HL-60 (cell line): Measurements from ENCODE around the gene LRMDA.

Source experiments
- DNase-seq, 2 experiments: peaks; one replicate each; pipeline ENCODE4 v3.0.0-alpha.2; 2010 to 2020; ENCODE audit warnings: low read depth in 1 of 2, low spot score in 1 of 2
- H3K27ac ChIP-seq: fragments of 250-450 bp; sonication (Bioruptor Pico); replicated peaks from 2 replicates; pipeline ENCODE4 v1.5.1; 2020; ENCODE audit warnings: mild to moderate bottlenecking, moderate library complexity
- H3K27me3 ChIP-seq: fragments of 250-450 bp; sonication (Bioruptor Pico); 2 replicates; pipeline ENCODE4 v1.5.1; 2021; ENCODE audit warnings: mild to moderate bottlenecking, moderate library complexity; ENCODE audit not compliant: insufficient read depth, poor library complexity, severe bottlenecking
- H3K4me3 ChIP-seq: replicated peaks from 2 replicates; pipeline ENCODE4 v1.5.1; 2011; ENCODE audit warnings: mild to moderate bottlenecking, control low read depth, low read length; ENCODE audit not compliant: insufficient read depth
- GABPA ChIP-seq: IDR thresholded peaks from 2 replicates; pipeline ENCODE4 v1.6.1; 2012; ENCODE audit warnings: low read depth
- POLR2AphosphoS5 ChIP-seq: IDR thresholded peaks from 2 replicates; pipeline ENCODE4 v1.6.1; 2012; ENCODE audit warnings: low read depth
- SPI1 ChIP-seq: IDR thresholded peaks from 2 replicates; pipeline ENCODE4 v1.6.1; 2012; ENCODE audit warnings: low read depth, mild to moderate bottlenecking, borderline replicate concordance
- TF ChIP-seq, protein P1 (sequence below): IDR thresholded peaks from one replicate; pipeline ENCODE4 v1.5.1; 2011; ENCODE audit warnings: low read length, control low read depth, inconsistent platforms; ENCODE audit not compliant: insufficient read depth
- TF ChIP-seq, protein P2 (sequence below): IDR thresholded peaks from 2 replicates; pipeline ENCODE4 v1.6.1; 2012; ENCODE audit warnings: low read depth; ENCODE audit not compliant: insufficient replicate concordance

Gene LRMDA

DNA sequence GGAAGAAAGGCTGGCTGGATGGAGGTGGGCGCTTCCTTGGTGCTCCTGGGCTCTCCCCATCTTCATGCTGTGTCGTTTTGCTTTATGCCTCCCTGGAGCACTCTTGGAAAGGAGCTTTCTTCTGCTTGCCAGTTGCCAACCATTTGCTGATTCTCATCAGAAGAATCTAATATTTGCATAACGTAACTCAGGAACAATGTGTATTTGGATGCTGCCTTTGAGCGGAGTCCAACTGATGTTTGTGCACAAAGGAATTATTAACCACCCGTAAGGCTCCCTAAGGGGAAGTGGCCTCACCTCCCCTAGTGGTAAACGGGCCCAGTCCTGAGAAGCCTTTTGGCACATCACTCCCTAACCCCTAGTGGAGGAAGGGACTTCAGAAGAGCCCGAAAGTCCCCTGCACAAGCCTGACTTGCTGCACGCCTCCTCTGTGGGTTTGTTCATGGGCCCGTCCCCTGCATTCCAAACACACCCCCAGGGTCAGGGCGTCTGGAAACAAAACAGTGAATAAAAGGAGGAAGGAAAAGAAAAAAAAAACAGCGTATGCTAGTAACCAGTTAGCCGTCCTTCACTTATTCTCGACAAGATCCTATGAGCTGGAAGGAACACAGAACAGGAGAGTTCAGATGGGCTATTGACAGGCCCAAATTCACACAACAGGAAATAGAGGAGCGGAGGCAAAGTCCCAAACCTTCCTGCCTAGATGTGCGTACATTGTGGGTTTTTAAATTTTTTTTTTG lies 602.2 kb downstream of the LRMDA start:
- DNase-seq: peak in 1 of 2 experiments; percentile 57

DNA sequence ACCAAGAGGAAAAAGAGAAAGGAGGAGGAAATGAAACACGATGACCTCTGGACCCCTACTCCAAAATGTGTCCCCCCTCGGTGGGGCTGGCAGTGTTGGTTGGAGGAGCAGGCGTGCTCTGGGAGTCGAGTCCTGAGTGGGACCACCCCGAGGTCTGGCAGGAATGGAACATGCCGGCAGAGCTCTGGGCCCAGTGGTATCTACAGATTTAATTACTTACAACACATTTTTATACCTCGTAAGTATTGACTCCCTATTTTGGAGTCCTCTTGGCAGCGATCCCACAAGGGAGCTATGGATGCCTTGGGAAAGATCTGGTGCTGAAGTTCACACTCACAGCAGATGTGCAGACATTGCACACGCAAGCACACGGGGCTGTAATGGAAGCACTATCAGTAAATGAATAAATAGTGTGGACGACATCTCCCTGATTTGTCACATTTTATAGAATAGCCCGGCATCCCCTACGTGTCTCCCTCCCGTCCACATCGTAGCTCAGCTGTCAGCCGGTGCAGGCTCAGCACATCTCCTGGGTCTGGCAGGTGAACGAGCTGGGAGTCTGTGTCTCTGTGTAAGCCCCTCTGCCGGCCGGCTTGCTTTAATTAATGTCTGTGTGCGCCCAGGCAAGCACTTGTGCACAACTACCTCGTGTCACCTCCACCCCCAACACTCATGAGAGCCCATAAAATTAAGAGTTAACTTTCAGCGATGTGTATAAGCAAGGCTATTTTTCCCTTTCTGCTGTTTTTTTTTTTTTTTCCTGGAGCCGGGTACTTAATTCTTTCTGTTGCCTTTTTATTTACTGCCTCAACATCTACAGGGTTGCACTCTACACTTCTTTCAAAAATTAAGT lies 603.2 kb downstream of the LRMDA start:
- DNase-seq: no peak
- H3K27me3 ChIP-seq: no peaks in the 10 kb centered on the region
- no peak overlapping the region for H3K4me3 ChIP-seq
- no peak for TF ChIP-seq POLR2AphosphoS5
- TF ChIP-seq, protein P1, sequence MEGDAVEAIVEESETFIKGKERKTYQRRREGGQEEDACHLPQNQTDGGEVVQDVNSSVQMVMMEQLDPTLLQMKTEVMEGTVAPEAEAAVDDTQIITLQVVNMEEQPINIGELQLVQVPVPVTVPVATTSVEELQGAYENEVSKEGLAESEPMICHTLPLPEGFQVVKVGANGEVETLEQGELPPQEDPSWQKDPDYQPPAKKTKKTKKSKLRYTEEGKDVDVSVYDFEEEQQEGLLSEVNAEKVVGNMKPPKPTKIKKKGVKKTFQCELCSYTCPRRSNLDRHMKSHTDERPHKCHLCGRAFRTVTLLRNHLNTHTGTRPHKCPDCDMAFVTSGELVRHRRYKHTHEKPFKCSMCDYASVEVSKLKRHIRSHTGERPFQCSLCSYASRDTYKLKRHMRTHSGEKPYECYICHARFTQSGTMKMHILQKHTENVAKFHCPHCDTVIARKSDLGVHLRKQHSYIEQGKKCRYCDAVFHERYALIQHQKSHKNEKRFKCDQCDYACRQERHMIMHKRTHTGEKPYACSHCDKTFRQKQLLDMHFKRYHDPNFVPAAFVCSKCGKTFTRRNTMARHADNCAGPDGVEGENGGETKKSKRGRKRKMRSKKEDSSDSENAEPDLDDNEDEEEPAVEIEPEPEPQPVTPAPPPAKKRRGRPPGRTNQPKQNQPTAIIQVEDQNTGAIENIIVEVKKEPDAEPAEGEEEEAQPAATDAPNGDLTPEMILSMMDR: no peak
- no peak for TF ChIP-seq GABPA
- TF ChIP-seq, protein P2, sequence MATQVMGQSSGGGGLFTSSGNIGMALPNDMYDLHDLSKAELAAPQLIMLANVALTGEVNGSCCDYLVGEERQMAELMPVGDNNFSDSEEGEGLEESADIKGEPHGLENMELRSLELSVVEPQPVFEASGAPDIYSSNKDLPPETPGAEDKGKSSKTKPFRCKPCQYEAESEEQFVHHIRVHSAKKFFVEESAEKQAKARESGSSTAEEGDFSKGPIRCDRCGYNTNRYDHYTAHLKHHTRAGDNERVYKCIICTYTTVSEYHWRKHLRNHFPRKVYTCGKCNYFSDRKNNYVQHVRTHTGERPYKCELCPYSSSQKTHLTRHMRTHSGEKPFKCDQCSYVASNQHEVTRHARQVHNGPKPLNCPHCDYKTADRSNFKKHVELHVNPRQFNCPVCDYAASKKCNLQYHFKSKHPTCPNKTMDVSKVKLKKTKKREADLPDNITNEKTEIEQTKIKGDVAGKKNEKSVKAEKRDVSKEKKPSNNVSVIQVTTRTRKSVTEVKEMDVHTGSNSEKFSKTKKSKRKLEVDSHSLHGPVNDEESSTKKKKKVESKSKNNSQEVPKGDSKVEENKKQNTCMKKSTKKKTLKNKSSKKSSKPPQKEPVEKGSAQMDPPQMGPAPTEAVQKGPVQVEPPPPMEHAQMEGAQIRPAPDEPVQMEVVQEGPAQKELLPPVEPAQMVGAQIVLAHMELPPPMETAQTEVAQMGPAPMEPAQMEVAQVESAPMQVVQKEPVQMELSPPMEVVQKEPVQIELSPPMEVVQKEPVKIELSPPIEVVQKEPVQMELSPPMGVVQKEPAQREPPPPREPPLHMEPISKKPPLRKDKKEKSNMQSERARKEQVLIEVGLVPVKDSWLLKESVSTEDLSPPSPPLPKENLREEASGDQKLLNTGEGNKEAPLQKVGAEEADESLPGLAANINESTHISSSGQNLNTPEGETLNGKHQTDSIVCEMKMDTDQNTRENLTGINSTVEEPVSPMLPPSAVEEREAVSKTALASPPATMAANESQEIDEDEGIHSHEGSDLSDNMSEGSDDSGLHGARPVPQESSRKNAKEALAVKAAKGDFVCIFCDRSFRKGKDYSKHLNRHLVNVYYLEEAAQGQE: no peak
- no peak for TF ChIP-seq SPI1
- H3K27ac ChIP-seq: no peak overlapping the region

More for the DNA sequence above, 602.2 kb downstream of the LRMDA start:
- Histone ChIP-seq H3K27me3 (no peaks in the 10 kb centered on the region), H3K4me3 (no peak overlapping the region), H3K27ac (no peak overlapping the region)
- TF ChIP-seq SPI1: peak; percentile 84
- TF ChIP-seq, protein P1: peak; percentile 10
- TF ChIP-seq, protein P2: no peak

DNA sequence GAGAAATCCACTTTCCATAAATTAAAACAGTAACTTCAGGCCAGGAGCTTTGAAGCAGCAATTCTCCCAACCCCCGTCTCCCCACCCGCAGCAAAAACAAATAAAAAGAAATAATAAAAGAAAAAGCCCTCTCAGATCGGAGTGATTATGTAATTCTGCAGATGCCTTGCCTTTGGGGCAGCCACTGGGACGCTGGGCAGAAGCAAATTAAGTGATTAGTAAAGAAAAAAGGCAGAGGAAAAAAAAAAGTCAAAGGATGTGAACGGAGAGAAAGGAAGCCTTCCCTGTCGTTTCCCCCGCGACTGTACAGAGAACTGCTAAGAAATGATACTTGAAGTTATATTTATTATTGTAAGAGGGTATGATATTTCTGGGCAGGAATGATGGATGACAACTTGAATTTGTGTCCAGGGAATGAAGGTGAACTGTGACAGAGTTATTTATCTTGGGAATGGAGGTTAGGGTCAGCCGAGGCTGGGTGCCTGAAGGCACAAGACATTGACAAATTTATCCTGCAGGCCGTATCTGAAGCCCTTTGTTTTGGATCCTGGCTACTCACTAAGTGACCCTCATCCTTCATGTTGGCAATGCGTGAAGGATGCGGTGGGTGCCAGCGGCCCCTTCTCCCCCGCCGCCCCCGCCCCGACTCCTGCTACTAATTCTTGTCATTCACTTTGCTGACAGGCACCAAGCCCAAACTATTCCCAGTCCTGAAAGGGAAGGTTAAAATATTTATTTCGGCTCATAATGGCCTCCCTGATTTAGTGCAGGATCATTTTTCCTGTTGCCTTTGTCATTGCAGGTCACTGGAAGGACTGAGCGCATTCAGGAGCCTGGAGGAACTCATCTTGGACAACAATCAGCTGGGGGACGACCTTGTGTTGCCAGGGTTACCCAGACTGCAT lies 604.0 kb downstream of the LRMDA start:
- H3K4me3 ChIP-seq: no peak overlapping the region
- TF ChIP-seq SPI1 (no peak), POLR2AphosphoS5 (no peak), GABPA (no peak)
- TF ChIP-seq, protein P2: no peak
- TF ChIP-seq, protein P1: no peak
- H3K27me3 ChIP-seq: no peaks in the 10 kb centered on the region
- DNase-seq: no peak
- no peak overlapping the region for H3K27ac ChIP-seq
